Adipocyte (in vitro differentiated cells): Measurements from ENCODE around the gene GAS2.

Source experiments
- DNase-seq: peaks from one replicate; pipeline ENCODE4 v3.0.0-alpha.2; 2015; ENCODE audit warnings: low read depth
- H3K27me3 ChIP-seq: replicated peaks from 2 replicates; pipeline ENCODE4 v1.7.0; 2013; ENCODE audit warnings: mild to moderate bottlenecking, low read length, moderate library complexity; ENCODE audit not compliant: control insufficient read depth, insufficient read depth
- H3K36me3 ChIP-seq: 2 replicates; pipeline ENCODE4 v1.7.0; 2013; ENCODE audit warnings: low read length, mild to moderate bottlenecking, moderate library complexity; ENCODE audit not compliant: control insufficient read depth, insufficient read depth, severe bottlenecking
- H3K4me1 ChIP-seq: 2 replicates; pipeline ENCODE4 v1.7.0; 2013; ENCODE audit warnings: mild to moderate bottlenecking, low read length, moderate library complexity; ENCODE audit not compliant: control insufficient read depth, insufficient read depth
- H3K4me3 ChIP-seq: 2 replicates; pipeline ENCODE4 v1.7.0; 2013; ENCODE audit warnings: mild to moderate bottlenecking, low read length, moderate library complexity
- H3K9ac ChIP-seq: 2 replicates; pipeline ENCODE4 v1.7.0; 2013; ENCODE audit warnings: mild to moderate bottlenecking, low read length, moderate library complexity
- H3K9me3 ChIP-seq: 2 replicates; pipeline ENCODE4 v1.7.0; 2013; ENCODE audit warnings: mild to moderate bottlenecking, low read length, moderate library complexity; ENCODE audit not compliant: control insufficient read depth

The GAS2 gene

DNA sequence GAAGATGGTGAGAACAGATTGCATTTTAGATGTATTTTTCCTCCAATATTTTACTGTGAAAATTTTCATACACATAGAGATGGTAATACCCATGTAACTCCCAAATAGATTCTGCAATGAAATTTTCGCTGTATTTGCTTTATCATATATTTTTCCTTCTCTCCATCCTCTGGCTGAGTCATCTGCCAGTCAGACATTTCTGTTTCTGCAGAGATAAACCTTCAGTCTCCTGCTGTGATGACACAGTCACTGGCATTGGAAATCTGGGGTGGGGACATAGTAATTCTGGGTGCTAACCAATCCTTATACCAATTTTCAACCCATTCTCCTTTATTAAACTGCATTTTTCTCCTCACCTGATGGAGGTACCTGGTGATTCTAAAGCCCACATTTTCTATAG, 129.5 kb downstream of the GAS2 start:
- no peak overlapping the region for H3K9ac ChIP-seq
- no peak for DNase-seq
- no peaks in the 10 kb centered on the region for H3K9me3 ChIP-seq

DNA sequence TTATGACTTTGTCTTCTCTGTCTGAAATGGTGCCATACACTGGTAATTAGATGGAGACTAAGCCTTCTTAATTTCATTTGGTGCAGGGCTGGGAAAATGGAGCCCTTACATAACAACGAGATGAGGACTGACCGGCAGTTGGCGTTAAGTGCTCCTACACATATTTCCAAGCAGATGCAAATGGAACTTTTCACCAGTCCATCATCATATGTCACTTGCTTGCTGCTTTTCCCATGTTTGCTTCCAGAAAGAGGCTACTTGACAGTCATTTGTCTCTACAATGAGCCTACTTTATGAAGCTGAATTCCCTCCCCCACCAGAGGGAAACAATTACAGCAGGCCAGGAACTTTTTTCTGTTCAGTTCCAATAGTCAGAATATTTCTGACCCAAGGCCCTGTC, 130.6 kb downstream of the GAS2 start:
- no peaks in the 10 kb centered on the region for H3K36me3 ChIP-seq
- H3K9ac ChIP-seq: no peak overlapping the region
- DNase-seq: no peak
- no peaks in the 10 kb centered on the region for H3K27me3 ChIP-seq
- H3K4me3 ChIP-seq: no peak overlapping the region
- no peaks in the 10 kb centered on the region for H3K9me3 ChIP-seq
- peaks cover 16% of the 10 kb centered on the region for H3K4me1 ChIP-seq

More for the DNA sequence above, 129.5 kb downstream of the GAS2 start:
- Histone ChIP-seq H3K4me3 (no peak overlapping the region), H3K27me3 (no peaks in the 10 kb centered on the region), H3K36me3 (no peaks in the 10 kb centered on the region), H3K4me1 (peaks cover 17% of the 10 kb centered on the region)

DNA sequence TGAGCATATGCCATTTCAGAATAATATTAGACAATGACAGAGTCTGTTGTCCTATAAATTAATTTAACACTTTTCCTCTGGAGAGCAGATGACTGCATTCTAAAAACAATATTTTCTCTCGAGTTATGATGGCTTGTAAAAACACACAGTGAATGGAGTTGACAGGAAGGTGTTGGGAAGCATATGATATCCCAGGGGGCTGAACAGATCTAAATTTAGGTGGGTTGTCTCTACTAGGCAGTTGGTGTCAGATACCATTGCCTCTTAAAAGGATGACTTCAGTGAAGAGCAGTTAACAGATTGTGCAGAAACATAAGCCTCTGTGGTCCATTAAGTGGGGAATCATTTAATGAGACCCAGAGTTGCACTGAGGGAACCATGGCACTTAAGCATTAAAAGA, 132.5 kb downstream of the GAS2 start:
- Histone ChIP-seq H3K9ac (no peak overlapping the region), H3K4me3 (no peak overlapping the region), H3K27me3 (no peaks in the 10 kb centered on the region), H3K4me1 (peaks cover 6% of the 10 kb centered on the region), H3K36me3 (no peaks in the 10 kb centered on the region), H3K9me3 (no peaks in the 10 kb centered on the region)
- no peak for DNase-seq

- H3K4me1 ChIP-seq: no peaks in the 10 kb centered on the region
- no peaks in the 10 kb centered on the region for H3K9me3 ChIP-seq
- DNase-seq: no peak
- H3K9ac ChIP-seq: no peak overlapping the region
- H3K27me3 ChIP-seq: no peaks in the 10 kb centered on the region
- no peak overlapping the region for H3K4me3 ChIP-seq
- no peaks in the 10 kb centered on the region for H3K36me3 ChIP-seq
These were observed 134.1 kb downstream of the GAS2 start for GRCh38 chr11:22800482-22800881.

- no peaks in the 10 kb centered on the region for H3K4me1 ChIP-seq
- H3K9me3 ChIP-seq: no peaks in the 10 kb centered on the region
- no peaks in the 10 kb centered on the region for H3K36me3 ChIP-seq
- H3K27me3 ChIP-seq: no peaks in the 10 kb centered on the region
- no peak for DNase-seq
- no peak overlapping the region for H3K9ac ChIP-seq
- no peak overlapping the region for H3K4me3 ChIP-seq
These were observed 136.4 kb downstream of the GAS2 start for GRCh38 chr11:22802861-22803260.

GRCh38 chr11:22807391-22807790, 141.0 kb downstream of the GAS2 start:
- Histone ChIP-seq H3K9ac (no peak overlapping the region), H3K36me3 (no peaks in the 10 kb centered on the region), H3K4me1 (no peaks in the 10 kb centered on the region), H3K27me3 (no peaks in the 10 kb centered on the region), H3K9me3 (no peaks in the 10 kb centered on the region), H3K4me3 (no peak overlapping the region)
- DNase-seq: no peak

- no peak overlapping the region for H3K9ac ChIP-seq
- no peaks in the 10 kb centered on the region for H3K36me3 ChIP-seq
- no peaks in the 10 kb centered on the region for H3K4me1 ChIP-seq
- DNase-seq: peak; percentile 7
- H3K27me3 ChIP-seq: no peaks in the 10 kb centered on the region
- no peaks in the 10 kb centered on the region for H3K9me3 ChIP-seq
- H3K4me3 ChIP-seq: no peak overlapping the region
These were observed 141.6 kb downstream of the GAS2 start for GRCh38 chr11:22807855-22808570.

DNA sequence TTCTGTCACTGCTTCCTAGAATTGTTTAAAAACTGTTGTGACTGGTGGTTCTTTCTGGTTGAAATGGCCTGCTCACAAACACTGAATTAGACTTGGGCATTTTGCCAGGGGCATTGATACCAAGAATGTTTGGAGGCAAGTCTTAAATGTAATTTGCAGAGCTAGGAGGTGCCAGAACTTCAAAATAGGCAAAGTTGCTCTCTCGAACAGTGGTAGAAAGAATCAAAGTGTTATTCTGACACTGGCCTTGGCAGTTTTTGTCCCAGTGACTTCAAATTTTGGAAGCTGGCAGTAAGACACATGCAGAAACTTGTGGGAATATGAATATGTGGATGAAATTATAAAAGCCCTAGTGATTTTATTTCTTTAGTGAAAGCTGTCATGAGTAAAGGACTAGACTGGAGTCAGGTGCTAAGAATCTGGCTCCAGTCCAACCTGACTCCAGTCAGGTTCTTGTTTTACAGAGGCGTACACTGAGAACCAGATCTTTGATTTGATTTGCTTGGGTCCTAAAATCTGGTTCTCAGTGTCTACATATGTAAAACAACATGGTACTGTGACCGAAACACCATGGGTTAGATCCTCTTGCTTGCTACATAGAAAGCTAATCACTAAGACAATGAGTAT, 142.3 kb downstream of the GAS2 start:
- H3K4me1 ChIP-seq: no peaks in the 10 kb centered on the region
- H3K9me3 ChIP-seq: no peaks in the 10 kb centered on the region
- no peak for DNase-seq
- H3K27me3 ChIP-seq: no peaks in the 10 kb centered on the region
- H3K4me3 ChIP-seq: no peak overlapping the region
- H3K9ac ChIP-seq: no peak overlapping the region
- no peaks in the 10 kb centered on the region for H3K36me3 ChIP-seq

GRCh38 chr11:22809893-22810292, 143.5 kb downstream of the GAS2 start:
- no peaks in the 10 kb centered on the region for H3K9me3 ChIP-seq
- H3K36me3 ChIP-seq: no peaks in the 10 kb centered on the region
- no peak overlapping the region for H3K4me3 ChIP-seq
- no peak overlapping the region for H3K9ac ChIP-seq
- H3K4me1 ChIP-seq: no peaks in the 10 kb centered on the region
- H3K27me3 ChIP-seq: no peaks in the 10 kb centered on the region
- DNase-seq: no peak

DNA sequence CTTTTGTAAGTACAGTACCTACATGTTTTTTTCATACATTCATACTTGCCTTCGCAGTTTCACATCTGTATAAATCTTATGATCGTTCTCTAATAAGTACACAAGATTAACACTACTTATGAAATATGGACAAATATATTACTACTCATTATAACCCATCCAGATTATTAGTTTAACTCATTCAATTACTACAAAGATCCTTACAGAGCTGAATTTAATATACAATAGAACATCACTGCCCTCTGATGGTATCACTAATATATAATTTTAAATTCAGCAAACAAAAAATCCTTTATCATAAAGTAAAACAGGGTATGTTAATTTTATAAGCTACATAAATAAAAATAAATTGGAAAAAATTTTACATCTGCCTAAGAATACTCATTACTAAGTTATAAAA, 155.8 kb downstream of the GAS2 start:
- H3K36me3 ChIP-seq: no peaks in the 10 kb centered on the region
- no peaks in the 10 kb centered on the region for H3K9me3 ChIP-seq
- H3K4me3 ChIP-seq: no peak overlapping the region
- DNase-seq: no peak
- no peak overlapping the region for H3K9ac ChIP-seq
- H3K4me1 ChIP-seq: no peaks in the 10 kb centered on the region
- H3K27me3 ChIP-seq: no peaks in the 10 kb centered on the region

GRCh38 chr11:22828373-22828772, 162.0 kb downstream of the GAS2 start:
- peaks cover 5% of the 10 kb centered on the region for H3K4me1 ChIP-seq
- DNase-seq: no peak
- H3K4me3 ChIP-seq: peak overlapping the region; percentile 95
- no peak overlapping the region for H3K9ac ChIP-seq
- no peaks in the 10 kb centered on the region for H3K9me3 ChIP-seq
- no peaks in the 10 kb centered on the region for H3K36me3 ChIP-seq
- H3K27me3 ChIP-seq: no peaks in the 10 kb centered on the region
